ENCODE data around the gene TREX2.
A peak's percentile ranks its signal among the peaks of the same experiment; 100 is the strongest.

TREX2 gene

DNA sequence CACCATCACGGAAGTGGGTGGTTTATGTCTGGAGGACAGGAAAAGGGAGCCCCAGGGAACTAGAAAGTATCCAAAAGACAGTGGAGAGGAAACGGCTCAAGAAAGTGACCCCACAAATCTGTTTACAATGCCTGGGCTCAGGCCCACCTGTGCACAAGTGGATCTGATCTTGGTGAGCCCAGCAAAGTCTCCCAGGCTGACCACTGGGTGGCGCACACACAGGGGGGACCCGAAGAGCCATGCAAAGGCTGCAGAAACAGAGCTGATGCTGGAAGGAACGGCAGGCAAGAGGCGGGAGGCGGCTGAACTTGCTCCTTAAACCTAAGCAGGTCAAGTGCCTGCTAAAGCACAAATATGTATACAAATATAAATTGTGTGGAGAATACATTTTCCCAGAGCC, 15.0 kb upstream of the TREX2 start:
- H3K27ac ChIP-seq = no peak overlapping the region
- TF ChIP-seq ZFX (IDR thresholded peaks at IDR 0.05; ENCODE audit: borderline replicate concordance) = no peak
- TF ChIP-seq, protein P1, sequence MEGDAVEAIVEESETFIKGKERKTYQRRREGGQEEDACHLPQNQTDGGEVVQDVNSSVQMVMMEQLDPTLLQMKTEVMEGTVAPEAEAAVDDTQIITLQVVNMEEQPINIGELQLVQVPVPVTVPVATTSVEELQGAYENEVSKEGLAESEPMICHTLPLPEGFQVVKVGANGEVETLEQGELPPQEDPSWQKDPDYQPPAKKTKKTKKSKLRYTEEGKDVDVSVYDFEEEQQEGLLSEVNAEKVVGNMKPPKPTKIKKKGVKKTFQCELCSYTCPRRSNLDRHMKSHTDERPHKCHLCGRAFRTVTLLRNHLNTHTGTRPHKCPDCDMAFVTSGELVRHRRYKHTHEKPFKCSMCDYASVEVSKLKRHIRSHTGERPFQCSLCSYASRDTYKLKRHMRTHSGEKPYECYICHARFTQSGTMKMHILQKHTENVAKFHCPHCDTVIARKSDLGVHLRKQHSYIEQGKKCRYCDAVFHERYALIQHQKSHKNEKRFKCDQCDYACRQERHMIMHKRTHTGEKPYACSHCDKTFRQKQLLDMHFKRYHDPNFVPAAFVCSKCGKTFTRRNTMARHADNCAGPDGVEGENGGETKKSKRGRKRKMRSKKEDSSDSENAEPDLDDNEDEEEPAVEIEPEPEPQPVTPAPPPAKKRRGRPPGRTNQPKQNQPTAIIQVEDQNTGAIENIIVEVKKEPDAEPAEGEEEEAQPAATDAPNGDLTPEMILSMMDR (IDR thresholded peaks at IDR 0.05) = peak; percentile 72

DNA sequence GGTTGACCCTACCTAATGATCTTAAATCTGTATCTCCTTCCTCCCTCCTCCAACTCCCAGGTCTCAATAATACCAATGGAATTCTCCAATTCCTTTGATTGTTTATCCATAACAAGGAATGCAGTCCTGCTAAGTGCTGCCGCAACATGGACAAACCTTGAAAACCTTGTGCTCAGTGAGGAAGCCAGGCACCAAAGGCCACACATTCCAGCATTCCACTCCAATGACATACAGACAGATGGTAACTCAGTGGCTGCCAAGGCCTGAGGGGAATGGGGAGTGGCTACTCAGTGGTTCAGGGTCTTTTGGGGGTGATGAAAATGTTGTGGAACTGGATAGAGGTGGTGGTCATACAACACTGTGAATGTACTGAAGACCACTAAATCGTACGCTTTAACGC, 14.1 kb upstream of the TREX2 start:
- no peak for TF ChIP-seq ZFX (IDR thresholded peaks at IDR 0.05; ENCODE audit: borderline replicate concordance)
- TF ChIP-seq, protein P1 (IDR thresholded peaks at IDR 0.05) = no peak
- no peak overlapping the region for H3K27ac ChIP-seq

DNA sequence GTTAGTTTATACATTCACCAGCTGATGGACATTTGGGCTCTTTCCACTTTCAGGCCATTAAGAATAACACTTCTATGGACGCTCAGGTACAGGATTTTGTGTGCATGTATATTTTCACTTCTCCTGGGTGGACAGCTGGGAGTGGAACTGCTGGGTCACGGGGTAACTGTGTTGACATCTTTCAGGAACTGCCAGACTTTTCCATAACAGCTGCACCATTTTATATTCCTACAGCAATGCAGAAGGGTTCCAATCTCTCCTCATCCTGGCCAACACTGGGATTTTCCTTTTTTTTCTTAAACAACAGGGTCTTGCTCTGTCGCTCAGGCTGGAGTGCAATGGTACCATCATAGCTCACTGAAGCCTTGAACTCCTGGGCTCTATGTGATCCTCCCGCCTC, 12.6 kb upstream of the TREX2 start:
- TF ChIP-seq ZFX (IDR thresholded peaks at IDR 0.05; ENCODE audit: borderline replicate concordance) = no peak
- TF ChIP-seq, protein P1 (IDR thresholded peaks at IDR 0.05) = no peak

DNA sequence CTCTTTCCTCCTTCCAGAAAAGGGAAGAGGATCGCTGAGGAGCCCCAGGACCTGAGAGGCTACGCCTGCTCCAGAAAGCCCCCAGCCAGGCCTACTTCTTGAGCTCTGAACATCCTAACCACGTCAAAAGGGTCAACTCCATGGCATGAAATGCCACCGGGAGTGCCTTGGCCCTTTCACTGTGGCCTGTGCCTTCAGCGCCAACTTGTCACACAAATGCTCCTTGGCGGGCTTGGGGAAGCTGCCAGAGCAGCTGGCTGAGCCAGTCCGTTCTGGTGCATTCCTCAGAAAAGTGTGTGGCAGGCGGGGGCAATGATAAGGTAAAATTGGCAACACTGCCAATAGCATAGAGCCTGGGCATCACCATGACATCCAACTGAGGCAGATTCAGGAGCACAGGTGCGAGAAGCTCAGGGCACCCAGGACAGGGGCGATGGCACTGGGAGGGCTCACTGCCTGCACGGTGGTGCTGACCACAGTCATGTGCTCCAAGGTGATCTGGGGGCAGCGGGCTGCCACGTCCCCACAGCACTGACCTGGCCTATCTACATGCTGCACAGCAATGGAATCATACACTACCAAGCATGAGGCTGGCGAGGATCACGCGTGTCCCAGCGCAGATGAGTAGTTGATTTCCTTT, 12.1 kb upstream of the TREX2 start:
- H3K27ac ChIP-seq = no peak overlapping the region
- no peak for TF ChIP-seq ZFX (IDR thresholded peaks at IDR 0.05; ENCODE audit: borderline replicate concordance)
- TF ChIP-seq, protein P1 (IDR thresholded peaks at IDR 0.05) = no peak

More for the DNA sequence above, 12.6 kb upstream of the TREX2 start:
- H3K27ac ChIP-seq = no peak overlapping the region

DNA sequence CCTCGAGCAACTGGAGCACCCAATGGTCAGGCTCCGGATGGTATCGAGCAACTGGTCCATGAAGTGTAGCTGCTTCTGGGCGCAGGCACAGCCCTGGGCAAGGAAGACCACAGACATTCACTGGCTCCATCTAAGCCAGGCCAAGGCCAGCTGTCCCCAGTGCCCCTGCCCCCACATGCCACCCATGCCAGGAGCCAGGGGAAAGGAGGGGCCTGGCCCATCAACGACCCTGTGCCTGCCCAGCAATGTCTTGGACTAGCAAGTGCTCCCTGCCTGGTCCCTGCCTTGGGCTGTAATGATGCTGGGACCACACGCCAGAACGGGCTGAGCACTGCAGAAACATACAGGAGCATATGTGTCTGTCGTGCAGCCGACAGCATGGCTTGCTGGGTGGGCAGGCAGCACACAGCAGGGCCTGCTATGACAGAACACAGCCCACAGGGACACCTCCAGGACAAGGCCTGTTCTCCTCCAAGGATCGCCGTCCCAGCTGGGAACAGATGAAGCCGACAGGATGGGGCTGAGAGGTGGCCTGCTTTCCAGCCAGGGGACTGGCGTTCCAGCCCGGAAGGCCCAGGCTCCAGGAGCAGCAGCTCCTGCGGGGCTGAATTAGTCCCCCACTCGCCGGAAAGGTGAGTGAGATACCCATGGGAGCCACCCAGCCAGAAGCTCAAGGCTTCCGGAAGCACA, 11.4 kb upstream of the TREX2 start:
- H3K27ac ChIP-seq = no peak overlapping the region
- no peak for TF ChIP-seq ZFX (IDR thresholded peaks at IDR 0.05; ENCODE audit: borderline replicate concordance)
- TF ChIP-seq, protein P1 (IDR thresholded peaks at IDR 0.05) = no peak

DNA sequence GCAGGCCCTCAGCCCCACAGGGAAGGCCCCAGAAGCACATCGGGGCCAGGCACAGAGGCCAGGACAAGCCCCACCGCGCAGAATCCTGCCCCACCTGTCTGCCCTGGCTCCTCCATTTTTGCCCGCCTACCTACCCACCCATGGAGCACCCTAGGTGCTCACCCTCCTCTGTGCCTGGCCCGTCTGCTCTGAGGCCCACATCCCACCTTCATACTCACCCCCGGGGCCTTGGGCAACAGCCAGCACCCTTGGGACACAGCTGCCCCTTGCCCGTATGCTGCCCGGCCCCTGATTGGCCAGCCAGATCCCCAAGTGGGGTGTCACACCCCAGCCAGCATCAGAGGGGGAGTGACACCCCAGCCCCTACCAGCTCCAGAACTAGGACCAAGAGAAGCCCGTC, 10.8 kb upstream of the TREX2 start:
- H3K27ac ChIP-seq = no peak overlapping the region
- TF ChIP-seq ZFX (IDR thresholded peaks at IDR 0.05; ENCODE audit: borderline replicate concordance) = no peak
- TF ChIP-seq, protein P1 (IDR thresholded peaks at IDR 0.05) = no peak

DNA sequence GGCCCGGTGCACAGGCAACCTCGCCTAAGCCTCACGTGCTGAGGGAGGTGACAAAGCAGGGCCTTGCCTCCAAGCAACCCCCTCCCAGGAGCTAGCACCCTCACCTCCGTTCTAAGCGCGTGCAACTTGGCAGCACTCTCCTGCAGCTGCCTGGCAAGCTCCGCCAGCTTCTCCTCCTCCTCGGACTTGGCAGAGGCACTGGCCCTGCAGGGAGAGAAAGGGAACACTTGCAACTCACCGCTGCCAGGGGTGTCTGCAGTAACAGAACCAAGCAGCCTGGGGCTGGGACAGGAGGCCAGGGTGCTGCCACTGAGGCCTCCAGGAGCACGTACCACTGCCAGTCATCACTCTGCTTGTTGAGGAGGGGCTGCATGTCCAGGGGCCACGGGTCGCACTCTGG, 10.3 kb upstream of the TREX2 start:
- TF ChIP-seq ZFX (IDR thresholded peaks at IDR 0.05; ENCODE audit: borderline replicate concordance) = no peak
- TF ChIP-seq, protein P1 (IDR thresholded peaks at IDR 0.05) = no peak
- H3K27ac ChIP-seq = no peak overlapping the region
